ENCODE results near the gene SETX. TPM values are rescaled to one million over a fixed set of nuclear protein-coding genes. Genes with fewer than 3 reads are reported as not detected.
"Not testable (repeated sequence)": the region's sequence is repeated elsewhere in the genome, so short reads cannot be mapped to it uniquely, and the experiment has no call there.

SETX gene
- total RNA-seq, 2 experiments from 2014 or later: 37.5 to 38.1 TPM

DNA sequence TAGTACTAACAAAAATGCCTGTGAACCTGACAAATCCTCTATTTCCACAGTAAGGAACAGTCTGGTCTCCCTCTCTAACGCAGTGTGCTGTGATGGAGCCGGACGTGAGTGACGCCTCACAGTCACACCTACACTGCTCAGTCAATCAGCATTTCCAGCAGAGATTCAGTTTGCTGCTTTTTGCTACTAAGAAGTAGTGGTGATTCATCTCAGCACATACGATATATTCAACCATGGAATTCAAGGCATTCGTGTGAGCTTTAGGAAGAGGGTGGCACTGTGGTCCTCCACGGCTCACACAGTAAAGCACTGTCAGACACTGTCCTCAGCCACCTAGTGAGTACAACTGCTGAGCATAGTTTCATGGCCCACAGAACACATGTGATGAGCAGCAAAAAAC lies 70.9 kb downstream of the SETX start:
- no peak for DNase-seq
- H3K9me3 Mint-ChIP-seq (ENCODE audit: low read depth): no peaks in the 10 kb centered on the region
- H3K27me3 Mint-ChIP-seq: no peaks in the 10 kb centered on the region
- intact Hi-C loops (cut with DNase I, micrococcal nuclease): no loop called here
- peaks cover 13% of the 10 kb centered on the region for H3K4me1 Mint-ChIP-seq
- CTCF ChIA-PET: interaction anchor here (0.6 to 1.3 kb wide), 2 partner anchors 15 to 157 kb away, joined by 3 to 6 read pairs; no protein-coding TSS in a partner anchor
- peak; percentile 47 for ATAC-seq
- peaks cover 52% of the 10 kb centered on the region for H3K36me3 Mint-ChIP-seq (ENCODE audit: low read depth)
- H3K27ac Mint-ChIP-seq: peak overlapping the region; percentile 61
- no peak overlapping the region for H3K4me3 Mint-ChIP-seq
- POLR2A ChIA-PET: no interaction called here

DNA sequence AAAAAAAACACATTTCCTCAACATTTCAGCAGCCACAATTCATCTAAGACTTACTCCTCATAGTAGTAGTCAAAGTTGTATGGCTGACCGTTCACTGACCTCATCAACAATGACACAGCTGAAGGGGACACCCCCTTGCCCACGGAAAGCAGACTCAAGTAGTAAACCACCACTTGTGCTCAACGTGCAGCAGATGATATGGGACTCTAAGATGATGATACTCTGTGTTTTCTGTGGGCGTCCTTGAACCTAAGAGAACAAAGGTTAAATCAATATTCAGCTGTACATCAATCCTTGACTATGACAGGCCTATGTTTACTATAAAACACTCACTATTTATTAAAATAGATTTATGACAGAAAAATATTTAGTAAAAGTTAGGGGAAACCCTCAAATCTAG lies 71.6 kb downstream of the SETX start:
- Mint-ChIP-seq H3K27me3 (no peaks in the 10 kb centered on the region), H3K9me3 (ENCODE audit: low read depth) (no peaks in the 10 kb centered on the region), H3K36me3 (ENCODE audit: low read depth) (peaks cover 51% of the 10 kb centered on the region), H3K27ac (no peak overlapping the region), H3K4me3 (no peak overlapping the region), H3K4me1 (peaks cover 10% of the 10 kb centered on the region)
- ATAC-seq: peak; percentile 74
- CTCF ChIA-PET: no interaction called here
- intact Hi-C loops (cut with DNase I, micrococcal nuclease): no loop called here
- POLR2A ChIA-PET: no interaction called here
- DNase-seq: peak; percentile 39

DNA sequence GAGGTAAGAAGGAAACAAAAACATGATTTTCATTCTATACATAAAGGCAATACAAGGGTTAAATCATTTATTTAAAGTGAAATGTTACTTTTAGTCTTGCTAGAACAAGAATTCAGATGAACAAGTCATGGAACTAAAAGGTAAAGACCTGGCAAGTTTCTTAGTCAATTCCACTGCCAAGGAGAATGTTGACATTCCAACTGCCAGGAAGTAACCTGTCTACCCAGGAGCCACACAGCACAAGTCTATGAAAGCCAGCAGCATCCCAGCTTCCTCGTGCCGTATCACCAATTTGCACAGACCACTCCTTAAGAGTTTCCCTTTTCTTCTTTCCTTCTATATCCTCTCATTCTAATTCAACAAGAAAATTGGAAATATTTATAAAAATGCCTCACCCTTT lies 79.9 kb downstream of the SETX start:
- peaks cover 1% of the 10 kb centered on the region for H3K9me3 Mint-ChIP-seq (ENCODE audit: low read depth)
- no peak overlapping the region for H3K4me3 Mint-ChIP-seq
- peaks cover 64% of the 10 kb centered on the region for H3K36me3 Mint-ChIP-seq (ENCODE audit: low read depth)
- H3K27ac Mint-ChIP-seq: no peak overlapping the region
- intact Hi-C loops (cut with DNase I, micrococcal nuclease): no loop called here
- DNase-seq (no peak), ATAC-seq (no peak)
- ChIA-PET CTCF (interaction anchor here (1.1 kb wide), 1 partner anchor 16 kb away, joined by 4 read pairs; no protein-coding TSS in a partner anchor), POLR2A (no interaction called here)
- peaks cover 3% of the 10 kb centered on the region for H3K4me1 Mint-ChIP-seq
- no peaks in the 10 kb centered on the region for H3K27me3 Mint-ChIP-seq

DNA sequence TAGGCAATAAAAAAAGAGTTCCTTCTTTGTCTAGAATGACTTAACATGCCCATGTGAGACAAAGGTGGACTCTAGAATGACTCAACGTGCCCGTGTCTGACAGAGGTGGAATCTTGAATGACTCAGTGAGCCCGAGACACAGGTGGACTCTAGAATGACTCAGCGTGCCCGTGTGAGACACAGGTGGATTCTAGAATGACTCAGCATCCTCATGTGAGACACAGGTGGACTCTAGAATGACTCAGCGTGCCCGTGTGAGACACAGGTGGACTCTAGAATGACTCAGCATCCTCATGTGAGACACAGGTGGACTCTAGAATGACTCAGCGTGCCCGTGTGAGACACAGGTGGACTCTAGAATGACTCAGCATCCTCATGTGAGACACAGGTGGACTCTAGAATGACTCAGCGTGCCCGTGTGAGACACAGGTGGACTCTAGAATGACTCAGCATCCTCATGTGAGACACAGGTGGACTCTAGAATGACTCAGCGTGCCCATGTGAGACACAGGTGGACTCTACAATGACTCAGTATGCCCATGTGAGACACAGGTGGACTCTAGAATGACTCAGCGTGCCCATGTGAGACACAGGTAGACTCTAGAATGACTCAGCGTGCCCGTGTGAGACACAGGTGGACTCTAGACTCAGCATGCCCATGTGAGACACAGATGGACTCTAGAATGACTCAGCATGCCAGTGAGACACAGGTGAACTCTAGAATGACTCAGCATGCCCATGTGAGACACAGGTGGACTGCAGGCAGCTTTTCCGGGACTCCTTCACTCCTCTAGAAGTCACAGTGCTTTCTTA lies 84.9 kb downstream of the SETX start:
- peaks cover 56% of the 10 kb centered on the region for H3K36me3 Mint-ChIP-seq (ENCODE audit: low read depth)
- H3K27me3 Mint-ChIP-seq; H3K9me3 Mint-ChIP-seq (ENCODE audit: low read depth); H3K4me3 Mint-ChIP-seq; POLR2A ChIA-PET: not testable (repeated sequence)
- peak; percentile 70 for ATAC-seq
- H3K4me1 Mint-ChIP-seq: peaks cover 17% of the 10 kb centered on the region
- H3K27ac Mint-ChIP-seq: peak overlapping the region; percentile 58
- CTCF ChIA-PET: interaction anchor here (0.6 to 1.8 kb wide), 12 partner anchors 8 to 590 kb away, joined by 3 to 18 read pairs (median 4); no protein-coding TSS in a partner anchor
- intact Hi-C loops (cut with DNase I, micrococcal nuclease): loop anchor here in 1 of 2 experiments (2.0 to 5.0 kb wide), 2 partner anchors 29 to 268 kb away; no protein-coding TSS in a partner anchor
- peak; percentile 70 for DNase-seq

DNA sequence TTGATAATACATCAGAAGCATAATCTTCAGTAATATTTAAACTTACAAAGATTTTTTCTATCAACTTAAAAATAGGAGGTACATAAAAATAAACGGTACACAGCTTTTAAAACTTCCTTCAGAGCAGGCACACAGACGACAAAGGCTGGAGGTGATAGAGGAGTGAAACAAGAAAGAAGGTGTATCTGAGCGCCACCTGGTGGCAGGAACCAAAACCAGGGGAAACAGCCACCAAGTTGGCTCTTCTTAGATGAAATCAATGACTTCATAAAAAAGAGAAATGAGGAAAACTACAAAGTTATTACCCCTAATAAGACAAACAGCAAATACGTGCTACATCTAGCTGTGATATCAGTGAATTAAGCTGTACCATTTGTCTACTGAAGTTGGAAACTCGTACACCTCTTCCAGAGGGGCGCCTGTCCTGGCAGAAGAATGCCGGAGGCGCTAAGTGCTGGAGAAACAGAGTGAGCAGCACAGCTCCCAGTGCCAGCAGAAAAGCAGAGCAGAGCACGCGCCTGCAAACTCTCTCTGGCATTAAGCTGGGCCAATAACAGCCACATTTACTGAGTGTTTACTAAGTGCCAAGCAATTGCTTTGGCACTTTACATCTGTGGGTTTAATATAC lies 85.9 kb downstream of the SETX start:
- ATAC-seq: peak; percentile 80
- ChIA-PET POLR2A (no interaction called here), CTCF (interaction anchor here (0.5 to 1.8 kb wide), 22 partner anchors 9 to 913 kb away, joined by 3 to 18 read pairs (median 4); no protein-coding TSS in a partner anchor)
- intact Hi-C loops (cut with DNase I, micrococcal nuclease): loop anchor here (1.0 to 5.0 kb wide), 3 partner anchors 28 to 507 kb away; no protein-coding TSS in a partner anchor
- peaks cover 17% of the 10 kb centered on the region for H3K4me1 Mint-ChIP-seq
- H3K27me3 Mint-ChIP-seq: no peaks in the 10 kb centered on the region
- peak; percentile 87 for DNase-seq
- peak overlapping the region; percentile 67 for H3K27ac Mint-ChIP-seq
- H3K36me3 Mint-ChIP-seq (ENCODE audit: low read depth): peaks cover 58% of the 10 kb centered on the region
- no peak overlapping the region for H3K4me3 Mint-ChIP-seq
- peaks cover 1% of the 10 kb centered on the region for H3K9me3 Mint-ChIP-seq (ENCODE audit: low read depth)

DNA sequence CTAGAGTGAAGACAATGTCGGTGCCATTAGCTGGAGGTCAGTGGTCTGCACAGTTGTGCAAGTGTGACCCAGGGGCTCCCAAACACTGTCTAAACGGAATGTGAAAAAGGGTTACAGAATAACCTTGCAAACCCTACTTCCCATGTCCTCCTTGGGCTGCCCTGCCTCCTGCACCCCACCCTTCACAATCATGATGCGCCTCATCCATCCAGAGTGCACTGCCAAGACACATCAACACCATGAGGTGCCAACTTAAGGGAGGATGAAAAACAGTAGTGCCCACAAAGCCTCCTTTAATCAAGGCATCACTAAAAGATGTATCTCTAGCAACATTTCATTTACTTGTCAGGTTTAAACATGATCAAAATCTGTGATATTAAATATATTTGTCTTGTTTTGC lies 87.1 kb downstream of the SETX start:
- Mint-ChIP-seq H3K27ac (no peak overlapping the region), H3K9me3 (ENCODE audit: low read depth) (peaks cover 1% of the 10 kb centered on the region), H3K36me3 (ENCODE audit: low read depth) (peaks cover 50% of the 10 kb centered on the region), H3K4me1 (peaks cover 17% of the 10 kb centered on the region), H3K27me3 (no peaks in the 10 kb centered on the region), H3K4me3 (no peak overlapping the region)
- no peak for DNase-seq
- CTCF ChIA-PET: interaction anchor here (0.6 to 1.0 kb wide), 6 partner anchors 8 to 863 kb away, joined by 3 to 4 read pairs (median 3); no protein-coding TSS in a partner anchor
- no peak for ATAC-seq
- intact Hi-C loops (cut with DNase I, micrococcal nuclease): loop anchor here (1.0 to 5.0 kb wide), 3 partner anchors 27 to 505 kb away; no protein-coding TSS in a partner anchor
- POLR2A ChIA-PET: no interaction called here

DNA sequence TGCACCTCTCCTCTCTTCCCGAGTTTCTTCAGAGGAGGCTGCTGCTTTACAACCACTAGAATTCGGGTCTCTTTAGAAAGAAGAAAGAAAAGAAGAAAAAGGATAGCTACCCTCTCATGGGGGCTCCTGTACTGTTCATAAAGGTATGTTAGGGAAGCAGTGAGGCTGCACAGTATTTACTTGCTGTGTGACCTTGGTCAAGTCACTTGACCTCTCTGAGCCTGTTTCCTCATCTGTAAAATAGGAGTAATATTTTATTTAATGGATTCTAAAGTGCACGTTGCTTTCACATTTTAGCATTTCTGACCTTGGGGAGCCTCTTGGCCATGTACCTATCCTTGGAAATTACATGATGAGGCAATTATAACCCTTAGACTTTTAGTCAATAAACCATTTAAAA lies 88.8 kb downstream of the SETX start:
- intact Hi-C loops (cut with DNase I, micrococcal nuclease): loop anchor here in 1 of 2 experiments (5.0 kb wide), 1 partner anchor 264 kb away; no protein-coding TSS in a partner anchor
- H3K36me3 Mint-ChIP-seq (ENCODE audit: low read depth): peaks cover 42% of the 10 kb centered on the region
- CTCF ChIA-PET: interaction anchor here (1.0 kb wide), 1 partner anchor 48 kb away, joined by 3 read pairs; no protein-coding TSS in a partner anchor
- ATAC-seq (no peak), DNase-seq (no peak)
- H3K27me3 Mint-ChIP-seq: no peaks in the 10 kb centered on the region
- no peak overlapping the region for H3K27ac Mint-ChIP-seq
- no peak overlapping the region for H3K4me3 Mint-ChIP-seq
- H3K4me1 Mint-ChIP-seq: peaks cover 17% of the 10 kb centered on the region
- H3K9me3 Mint-ChIP-seq (ENCODE audit: low read depth): peaks cover 1% of the 10 kb centered on the region
- POLR2A ChIA-PET: no interaction called here

DNA sequence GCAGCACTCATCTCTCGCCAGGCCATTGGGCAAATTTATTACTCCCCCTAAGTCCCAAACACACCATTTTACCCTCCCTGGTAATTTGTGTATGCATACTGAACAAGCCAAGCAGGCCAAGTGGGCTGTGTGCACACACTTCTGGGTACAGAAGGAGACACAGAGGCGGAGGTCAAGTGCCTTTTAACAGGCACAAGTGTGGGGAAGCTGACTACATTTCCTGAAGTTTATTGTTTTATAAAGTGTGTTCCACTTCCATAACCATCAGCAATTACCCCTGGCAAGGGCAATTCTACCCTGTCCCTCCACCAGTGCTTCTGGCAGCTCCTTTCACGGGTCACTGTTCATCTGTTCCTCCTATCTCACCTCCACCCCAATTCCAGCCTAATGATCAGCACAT lies 93.9 kb downstream of the SETX start:
- Mint-ChIP-seq H3K36me3 (ENCODE audit: low read depth) (peaks cover 11% of the 10 kb centered on the region), H3K27me3 (no peaks in the 10 kb centered on the region), H3K4me1 (peaks cover 8% of the 10 kb centered on the region), H3K4me3 (no peak overlapping the region), H3K27ac (no peak overlapping the region), H3K9me3 (ENCODE audit: low read depth) (no peaks in the 10 kb centered on the region)
- ChIA-PET POLR2A (interaction anchor here (0.6 kb wide), 1 partner anchor 26 kb away, joined by 3 read pairs; no protein-coding TSS in a partner anchor), CTCF (interaction anchor here (0.9 to 4.0 kb wide), 5 partner anchors 8 to 502 kb away, joined by 3 to 24 read pairs (median 6); no protein-coding TSS in a partner anchor)
- no peak for DNase-seq
- intact Hi-C loops (cut with DNase I, micrococcal nuclease): no loop called here
- ATAC-seq: no peak

DNA sequence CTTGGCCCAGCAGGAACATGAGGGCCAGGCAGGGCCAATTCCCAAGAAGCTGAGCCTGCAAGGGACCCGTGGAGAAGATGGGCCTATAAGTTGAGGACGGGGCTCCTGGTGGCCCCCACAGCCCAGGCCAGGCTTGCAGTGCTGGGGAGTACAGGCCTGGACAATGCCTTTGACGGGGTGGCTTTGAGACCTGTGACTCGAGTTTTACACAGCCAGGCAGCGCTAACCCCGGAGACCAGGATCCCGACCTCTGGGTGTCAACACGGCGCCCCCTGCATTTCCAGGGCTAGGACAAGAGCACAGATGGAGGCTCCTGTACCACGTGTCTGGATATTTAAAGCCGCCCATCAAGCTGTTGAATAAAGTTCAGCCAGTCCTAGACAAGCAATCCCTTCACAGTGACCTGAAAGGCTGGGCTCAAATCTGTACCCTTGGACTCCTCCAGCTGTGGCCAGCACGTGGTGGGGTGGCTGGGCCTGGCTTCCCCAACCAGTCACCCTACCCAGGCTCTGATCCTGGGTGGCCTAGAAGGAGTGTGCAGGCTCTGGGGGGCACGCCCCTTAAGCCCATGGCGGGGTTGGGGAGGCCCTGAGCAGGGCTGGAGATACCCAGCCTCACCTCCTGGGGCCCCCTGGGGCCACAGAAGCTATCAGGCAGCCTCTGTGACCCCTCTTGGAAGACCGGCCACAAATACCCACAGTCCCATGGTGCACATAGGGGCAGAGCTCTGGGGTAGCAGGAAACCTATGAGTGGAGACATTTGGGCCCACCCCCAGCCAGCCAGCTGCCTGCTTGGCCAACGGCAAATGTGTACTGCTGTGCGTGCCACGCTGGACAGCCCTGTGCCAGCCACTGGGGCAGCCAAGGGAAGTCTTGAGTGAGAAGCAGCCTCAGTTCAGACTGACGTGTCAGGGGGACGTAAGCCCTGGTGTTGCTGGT lies 104.2 kb downstream of the SETX start:
- intact Hi-C loops (cut with DNase I, micrococcal nuclease): loop anchor here (1.0 to 5.0 kb wide), 2 partner anchors 80 to 488 kb away; no protein-coding TSS in a partner anchor
- no peak overlapping the region for H3K4me3 Mint-ChIP-seq
- no peak overlapping the region for H3K27ac Mint-ChIP-seq
- ATAC-seq: no peak
- peaks cover 2% of the 10 kb centered on the region for H3K4me1 Mint-ChIP-seq
- no peak for DNase-seq
- no peaks in the 10 kb centered on the region for H3K9me3 Mint-ChIP-seq (ENCODE audit: low read depth)
- no peaks in the 10 kb centered on the region for H3K36me3 Mint-ChIP-seq (ENCODE audit: low read depth)
- H3K27me3 Mint-ChIP-seq: peaks cover 2% of the 10 kb centered on the region
- ChIA-PET POLR2A (no interaction called here), CTCF (interaction anchor here (0.7 to 2.8 kb wide), 4 partner anchors 9 to 487 kb away, joined by 3 to 17 read pairs (median 4); no protein-coding TSS in a partner anchor)

DNA sequence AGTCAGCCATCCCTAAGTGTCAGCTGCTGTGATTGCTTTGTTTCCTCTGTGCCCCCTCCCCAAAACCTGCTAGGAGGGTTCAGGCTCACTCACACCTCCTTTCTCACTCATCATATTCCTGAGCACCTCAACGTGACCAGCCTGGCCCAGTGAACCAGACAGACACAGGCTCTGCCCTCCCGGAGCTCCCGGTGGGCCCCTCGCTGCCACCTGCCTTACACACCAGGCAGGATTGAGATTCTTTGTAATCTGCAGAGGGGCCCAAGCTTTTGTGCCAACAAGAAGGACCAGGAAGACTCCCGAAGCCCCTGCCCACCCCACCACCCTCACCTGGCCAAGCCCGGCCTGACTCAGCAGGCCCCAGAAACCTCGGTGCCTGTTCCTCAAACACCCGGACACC lies 105.1 kb downstream of the SETX start:
- H3K36me3 Mint-ChIP-seq (ENCODE audit: low read depth): no peaks in the 10 kb centered on the region
- intact Hi-C loops (cut with DNase I, micrococcal nuclease): loop anchor here (5.0 to 10.0 kb wide), 2 partner anchors 487 to 615 kb away; no protein-coding TSS in a partner anchor
- peaks cover 2% of the 10 kb centered on the region for H3K4me1 Mint-ChIP-seq
- ATAC-seq (no peak), DNase-seq (no peak)
- no peaks in the 10 kb centered on the region for H3K9me3 Mint-ChIP-seq (ENCODE audit: low read depth)
- no peak overlapping the region for H3K27ac Mint-ChIP-seq
- H3K4me3 Mint-ChIP-seq: no peak overlapping the region
- H3K27me3 Mint-ChIP-seq: peaks cover 2% of the 10 kb centered on the region
- CTCF ChIA-PET: interaction anchor here (1.0 to 1.5 kb wide), 2 partner anchors 83 to 102 kb away, joined by 3 read pairs; no protein-coding TSS in a partner anchor
- POLR2A ChIA-PET: interaction anchor here (0.6 kb wide), 1 partner anchor 48 kb away, joined by 3 read pairs; no protein-coding TSS in a partner anchor

All from activated CD4-positive, alpha-beta T cell treated with anti-CD3 and anti-CD28 coated beads for 36 hours (primary cell).